ENCODE measurements around the gene FGD1.

The FGD1 gene

GRCh38 chrX:54413753-54414152, 82.3 kb downstream of the FGD1 start:
- Histone ChIP-seq H3K27ac (ENCODE audit: low read depth, low read length) (no peak overlapping the region), H3K79me2 (ENCODE audit: insufficient read depth, low read length) (no peaks in the 10 kb centered on the region), H3K9ac (ENCODE audit: low read length) (no peak overlapping the region), H2AFZ (ENCODE audit: low read depth, low read length, severe bottlenecking) (no peak overlapping the region), H3K36me3 (ENCODE audit: low read length) (no peaks in the 10 kb centered on the region), H3K27me3 (ENCODE audit: low read length) (no peaks in the 10 kb centered on the region), H3K9me3 (ENCODE audit: insufficient read depth, low read length) (no peaks in the 10 kb centered on the region), H3K9me2 (replicated peaks; ENCODE audit: insufficient read depth, low read length) (no peaks in the 10 kb centered on the region), H4K20me1 (ENCODE audit: low read depth, low read length) (no peaks in the 10 kb centered on the region), H3K4me2 (ENCODE audit: low read depth, low read length, poor library complexity, severe bottlenecking) (no peak overlapping the region), H3F3A (ENCODE audit: insufficient read depth) (no peaks in the 10 kb centered on the region), H3K4me3 (ENCODE audit: insufficient read depth, low read length, poor library complexity, severe bottlenecking) (no peak overlapping the region)
- TF ChIP-seq EZH2phosphoT487 (conservative IDR thresholded peaks at IDR 0.05; ENCODE audit: low read length), result no peak
- no peak for TF ChIP-seq CTCF (IDR thresholded peaks at IDR 0.05; ENCODE audit: insufficient read depth, low read length, poor library complexity, severe bottlenecking)

DNA sequence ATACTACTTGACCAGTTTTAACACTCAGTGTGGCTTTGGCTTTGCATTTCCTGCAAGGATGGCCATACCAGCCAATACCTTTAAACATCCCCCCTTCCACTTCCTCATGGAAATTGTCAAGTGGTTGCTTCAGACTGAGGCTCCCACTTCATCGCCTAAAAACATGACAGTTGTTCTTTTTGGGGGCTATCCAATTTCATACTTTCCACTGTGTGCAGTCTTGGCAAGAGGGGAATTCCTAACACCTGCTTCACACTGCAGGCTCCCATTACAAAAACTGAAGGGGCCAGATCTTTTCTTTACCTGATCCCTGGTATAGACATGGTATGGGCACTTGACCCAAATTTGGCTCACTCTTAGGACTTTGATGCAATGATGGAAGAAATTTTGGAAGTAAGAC, 84.3 kb downstream of the FGD1 start:
- Histone ChIP-seq H3K27me3 (ENCODE audit: low read length) (no peaks in the 10 kb centered on the region), H3K4me2 (ENCODE audit: low read depth, low read length, poor library complexity, severe bottlenecking) (no peak overlapping the region), H3K9me3 (ENCODE audit: insufficient read depth, low read length) (no peaks in the 10 kb centered on the region), H3K9ac (ENCODE audit: low read length) (no peak overlapping the region), H3K9me2 (replicated peaks; ENCODE audit: insufficient read depth, low read length) (no peaks in the 10 kb centered on the region), H3K79me2 (ENCODE audit: insufficient read depth, low read length) (no peaks in the 10 kb centered on the region), H3K36me3 (ENCODE audit: low read length) (no peaks in the 10 kb centered on the region), H3K27ac (ENCODE audit: low read depth, low read length) (no peak overlapping the region), H3F3A (ENCODE audit: insufficient read depth) (no peaks in the 10 kb centered on the region), H2AFZ (ENCODE audit: low read depth, low read length, severe bottlenecking) (no peak overlapping the region), H4K20me1 (ENCODE audit: low read depth, low read length) (no peaks in the 10 kb centered on the region), H3K4me3 (ENCODE audit: insufficient read depth, low read length, poor library complexity, severe bottlenecking) (no peak overlapping the region)
- no peak for TF ChIP-seq CTCF (IDR thresholded peaks at IDR 0.05; ENCODE audit: insufficient read depth, low read length, poor library complexity, severe bottlenecking)
- no peak for TF ChIP-seq EZH2phosphoT487 (conservative IDR thresholded peaks at IDR 0.05; ENCODE audit: low read length)

- no peaks in the 10 kb centered on the region for H3K9me3 ChIP-seq (ENCODE audit: insufficient read depth, low read length)
- no peak for TF ChIP-seq EZH2phosphoT487 (conservative IDR thresholded peaks at IDR 0.05; ENCODE audit: low read length)
- no peak for TF ChIP-seq CTCF (IDR thresholded peaks at IDR 0.05; ENCODE audit: insufficient read depth, low read length, poor library complexity, severe bottlenecking)
Observed at GRCh38 chrX:54407266-54407665, 88.8 kb downstream of the FGD1 start.

More at GRCh38 chrX:54407266-54407665, 88.8 kb downstream of the FGD1 start:
- Histone ChIP-seq H3K27me3 (ENCODE audit: low read length) (no peaks in the 10 kb centered on the region), H3K9me2 (replicated peaks; ENCODE audit: insufficient read depth, low read length) (no peaks in the 10 kb centered on the region), H3F3A (ENCODE audit: insufficient read depth) (no peaks in the 10 kb centered on the region), H3K36me3 (ENCODE audit: low read length) (no peaks in the 10 kb centered on the region), H3K79me2 (ENCODE audit: insufficient read depth, low read length) (no peaks in the 10 kb centered on the region), H3K4me3 (ENCODE audit: insufficient read depth, low read length, poor library complexity, severe bottlenecking) (no peak overlapping the region), H4K20me1 (ENCODE audit: low read depth, low read length) (no peaks in the 10 kb centered on the region), H3K27ac (ENCODE audit: low read depth, low read length) (no peak overlapping the region), H3K4me2 (ENCODE audit: low read depth, low read length, poor library complexity, severe bottlenecking) (no peak overlapping the region), H3K9ac (ENCODE audit: low read length) (no peak overlapping the region), H2AFZ (ENCODE audit: low read depth, low read length, severe bottlenecking) (no peak overlapping the region)
